Fibroblast of villous mesenchyme (primary cell): ENCODE data around the gene GART. TPM values are rescaled to one million over a fixed set of nuclear protein-coding genes. Genes with fewer than 3 reads are reported as not detected.

Source experiments
- DNase-seq: peaks from one replicate; pipeline ENCODE4 v3.0.0-alpha.2; 2010; ENCODE audit warnings: low read depth
- H3K4me3 ChIP-seq: 2 replicates; pipeline ENCODE4 v1.5.1; 2011; ENCODE audit warnings: low read depth, mild to moderate bottlenecking, low read length
- total RNA-seq: library from RNA; depleted of rRNA; stranded (reverse); fragments of >200 nt; gene quantifications from 2 replicates; pipeline ENCODE4 v1.2.3, GENCODE V29; 2012
- TF ChIP-seq, protein P1 (sequence below): IDR thresholded peaks from 2 replicates; pipeline ENCODE4 v1.5.1; 2012; ENCODE audit warnings: low read depth, mild to moderate bottlenecking, low read length; ENCODE audit not compliant: insufficient read depth

The GART gene
- total RNA-seq, 1 donor = 109 TPM

GRCh38 chr21:33549848-33550771 is 8.2 kb upstream of the GART start:
- no peak for DNase-seq
- no peak overlapping the region for H3K4me3 ChIP-seq
- TF ChIP-seq, protein P1, sequence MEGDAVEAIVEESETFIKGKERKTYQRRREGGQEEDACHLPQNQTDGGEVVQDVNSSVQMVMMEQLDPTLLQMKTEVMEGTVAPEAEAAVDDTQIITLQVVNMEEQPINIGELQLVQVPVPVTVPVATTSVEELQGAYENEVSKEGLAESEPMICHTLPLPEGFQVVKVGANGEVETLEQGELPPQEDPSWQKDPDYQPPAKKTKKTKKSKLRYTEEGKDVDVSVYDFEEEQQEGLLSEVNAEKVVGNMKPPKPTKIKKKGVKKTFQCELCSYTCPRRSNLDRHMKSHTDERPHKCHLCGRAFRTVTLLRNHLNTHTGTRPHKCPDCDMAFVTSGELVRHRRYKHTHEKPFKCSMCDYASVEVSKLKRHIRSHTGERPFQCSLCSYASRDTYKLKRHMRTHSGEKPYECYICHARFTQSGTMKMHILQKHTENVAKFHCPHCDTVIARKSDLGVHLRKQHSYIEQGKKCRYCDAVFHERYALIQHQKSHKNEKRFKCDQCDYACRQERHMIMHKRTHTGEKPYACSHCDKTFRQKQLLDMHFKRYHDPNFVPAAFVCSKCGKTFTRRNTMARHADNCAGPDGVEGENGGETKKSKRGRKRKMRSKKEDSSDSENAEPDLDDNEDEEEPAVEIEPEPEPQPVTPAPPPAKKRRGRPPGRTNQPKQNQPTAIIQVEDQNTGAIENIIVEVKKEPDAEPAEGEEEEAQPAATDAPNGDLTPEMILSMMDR = no peak

DNA sequence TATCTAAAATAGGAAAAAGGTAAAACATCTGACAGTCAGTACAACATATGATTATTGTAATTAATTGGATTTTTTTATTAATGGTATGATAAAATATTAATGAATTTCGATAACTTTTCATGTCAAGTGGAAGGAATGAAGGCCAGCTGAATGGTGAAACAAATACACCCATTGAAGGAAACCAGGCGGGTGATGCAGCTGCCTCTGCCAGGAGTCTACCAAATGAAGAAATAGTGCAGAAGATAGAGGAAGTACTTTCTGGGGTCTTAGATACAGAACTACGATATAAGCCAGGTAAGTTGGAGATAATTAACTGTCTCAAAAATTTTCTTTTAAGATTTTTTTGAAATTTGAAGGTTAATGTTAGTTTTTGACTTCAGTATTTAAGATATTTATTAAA is 4.2 kb upstream of the GART start:
- no peak for DNase-seq
- TF ChIP-seq, protein P1 = no peak
- no peak overlapping the region for H3K4me3 ChIP-seq

GRCh38 chr21:33544451-33545195 is 2.7 kb upstream of the GART start:
- H3K4me3 ChIP-seq = peak overlapping the region; percentile 77
- TF ChIP-seq, protein P1 = no peak

DNA sequence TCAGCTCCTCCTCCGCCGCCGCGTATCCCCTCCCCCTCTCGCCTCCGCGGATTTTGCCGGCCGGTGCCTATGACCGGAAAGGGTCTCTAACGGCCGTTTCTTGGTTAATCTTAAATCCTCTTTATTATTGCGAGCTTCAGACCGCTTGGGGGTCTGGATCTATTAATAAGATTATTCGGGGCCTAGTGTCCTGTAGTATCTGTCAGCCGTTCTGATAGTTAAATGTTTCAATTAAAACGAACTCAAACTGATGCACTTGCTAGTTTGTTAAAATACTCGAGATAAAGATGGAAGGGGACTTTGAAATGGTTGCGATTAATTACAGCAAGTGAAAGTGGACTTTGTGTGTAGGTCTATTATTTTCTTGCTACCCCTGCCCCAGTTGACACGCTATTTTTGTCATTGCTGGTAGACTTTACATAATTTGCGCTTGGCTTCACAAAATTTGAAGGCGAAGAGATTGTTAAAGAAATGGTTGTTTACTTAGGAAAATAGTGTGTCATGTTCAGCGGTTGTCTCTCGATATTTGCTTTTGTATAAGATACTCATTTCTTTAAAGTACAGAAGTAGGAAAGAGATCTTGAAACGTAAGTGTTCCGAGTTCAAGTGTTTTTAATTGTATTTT is 1.7 kb upstream of the GART start:
- peak overlapping the region; percentile 77 for H3K4me3 ChIP-seq
- no peak for DNase-seq
- TF ChIP-seq, protein P1 = no peak

More at GRCh38 chr21:33544451-33545195, 2.7 kb upstream of the GART start:
- no peak for DNase-seq

GRCh38 chr21:33542640-33543504 is 955 bp upstream of the GART start, which contains the start of gene SON:
TSS of gene SON (plus strand) at chr21:33543038. CDS start at chr21:33543093, 55 bp downstream.
- peak within 1 kb of the TSS; percentile 77 for H3K4me3 ChIP-seq
- TF ChIP-seq, protein P1 = no peak
- DNase-seq = peak; percentile 99
